Keratinocyte (primary cell): ENCODE data around the gene CCSER1. TPM values are rescaled to one million over a fixed set of nuclear protein-coding genes. Genes with fewer than 3 reads are reported as not detected.

ENCODE experiments used
- DNase-seq: peaks from one replicate; pipeline ENCODE4 v3.0.0-alpha.2; 2011; ENCODE audit warnings: low read depth, missing footprints, low spot score
- FAIRE-seq: peaks from 2 replicates; lab custom pipeline; 2011; peaks lifted over from hg19 to GRCh38; lab: Jason Lieb, UNC
- H2AFZ ChIP-seq: 2 replicates; pipeline ENCODE4 v1.6.0; 2012; ENCODE audit warnings: low read length, control low read depth, inconsistent platforms; ENCODE audit not compliant: control insufficient read depth
- H3K27ac ChIP-seq: 2 replicates; pipeline ENCODE4 v1.5.1; 2011; ENCODE audit warnings: low read length; ENCODE audit not compliant: control insufficient read depth, insufficient read depth
- H3K27me3 ChIP-seq: 3 replicates; pipeline ENCODE4 v1.6.0; 2011; ENCODE audit warnings: low read length; ENCODE audit not compliant: control insufficient read depth, insufficient read depth; ENCODE audit errors: extremely low read depth
- H3K36me3 ChIP-seq, 2 experiments: 2 replicates in 1 of 2; 3 replicates in 1 of 2; pipeline ENCODE4 v1.5.1; 2011; ENCODE audit warnings: low read length in 2 of 2, mild to moderate bottlenecking in 1 of 2; ENCODE audit not compliant: control insufficient read depth in 2 of 2, insufficient read depth in 2 of 2; ENCODE audit errors: extremely low read depth in 1 of 2
- H3K4me1 ChIP-seq: 3 replicates; pipeline ENCODE4 v1.5.1; 2011; ENCODE audit warnings: low read length; ENCODE audit not compliant: control insufficient read depth, insufficient read depth; ENCODE audit errors: extremely low read depth
- H3K4me2 ChIP-seq: 3 replicates; pipeline ENCODE4 v1.6.0; 2011; ENCODE audit warnings: low read depth, low read length; ENCODE audit not compliant: control insufficient read depth, insufficient read depth; ENCODE audit errors: extremely low read depth
- H3K4me3 ChIP-seq, 3 experiments: fragments of 200-600 bp in 1 of 3; sonication (generic) in 1 of 3; 2 replicates in 2 of 3; 3 replicates in 1 of 3; pipeline ENCODE4 v1.5.1; 2011 to 2016; ENCODE audit warnings: low read length in 3 of 3, mild to moderate bottlenecking in 3 of 3, control low read depth in 2 of 3, inconsistent platforms in 1 of 3, low read depth in 1 of 3, mixed read lengths in 1 of 3, mixed run types in 1 of 3, moderate library complexity in 1 of 3; ENCODE audit not compliant: control insufficient read depth in 2 of 3, insufficient read depth in 2 of 3; ENCODE audit errors: extremely low read depth in 1 of 3
- H3K79me2 ChIP-seq: 2 replicates; pipeline ENCODE4 v1.6.0; 2012; ENCODE audit warnings: low read length; ENCODE audit not compliant: control insufficient read depth, insufficient read depth
- H3K9ac ChIP-seq: 3 replicates; pipeline ENCODE4 v1.6.0; 2011; ENCODE audit warnings: low read length; ENCODE audit not compliant: control insufficient read depth, insufficient read depth; ENCODE audit errors: extremely low read depth
- H3K9me1 ChIP-seq: 3 replicates; pipeline ENCODE4 v1.6.0; 2011; ENCODE audit warnings: low read length; ENCODE audit not compliant: control insufficient read depth, insufficient read depth; ENCODE audit errors: extremely low read depth
- H3K9me3 ChIP-seq: 2 replicates; pipeline ENCODE4 v1.5.1; 2012; ENCODE audit warnings: low read depth, low read length; ENCODE audit not compliant: control insufficient read depth
- H4K20me1 ChIP-seq: 3 replicates; pipeline ENCODE4 v1.6.0; 2011; ENCODE audit warnings: low read length; ENCODE audit not compliant: control insufficient read depth, insufficient read depth; ENCODE audit errors: extremely low read depth
- EZH2 ChIP-seq: IDR thresholded peaks from one replicate; pipeline ENCODE4 v1.6.1; 2012; ENCODE audit warnings: inconsistent platforms, mild to moderate bottlenecking, low read length, moderate library complexity
- dilution Hi-C: fragments of 300-500 bp; cut with MboI; formaldehyde crosslinking; loops from one replicate; pipeline ENCODE4 v1.7.0; 2020; ENCODE audit warnings: low sequenced_read_pairs; ENCODE audit not compliant: extremely low pct_ligation_motif_present
- polyA plus RNA-seq, 5 experiments: library from polyadenylated mRNA; depleted of rRNA in 3 of 5; stranded (reverse) in 3 of 5; stranded (forward) in 1 of 5; unstranded in 1 of 5; fragments of >200 nt; gene quantifications; 1 replicate in 1 of 5; 2 replicates in 3 of 5; 3 replicates in 1 of 5; pipeline versions ENCODE4 v1.2.1 to v1.2.3, GENCODE V29; 2011 to 2012; ENCODE audit warnings: missing spikeins in 2 of 5, low read depth in 1 of 5, low replicate concordance in 1 of 5
- TF ChIP-seq, protein P1 (sequence below), 3 experiments: IDR thresholded peaks in 1 of 3; conservative IDR thresholded peaks in 1 of 3; optimal IDR thresholded peaks in 1 of 3; 2 replicates in 2 of 3; 3 replicates in 1 of 3; pipeline versions ENCODE3 to v1.5.1; 2011; ENCODE audit warnings: low read length in 3 of 3, mild to moderate bottlenecking in 3 of 3, moderate library complexity in 2 of 3, control low read depth in 1 of 3, inconsistent platforms in 1 of 3; ENCODE audit not compliant: insufficient read depth in 2 of 3; ENCODE audit errors: extremely low read depth in 1 of 3

Gene CCSER1
- polyA plus RNA-seq, 1 donor (not counting 4 experiments of a cell fraction or from before 2014, with no cell fraction given): 1.2 TPM

DNA sequence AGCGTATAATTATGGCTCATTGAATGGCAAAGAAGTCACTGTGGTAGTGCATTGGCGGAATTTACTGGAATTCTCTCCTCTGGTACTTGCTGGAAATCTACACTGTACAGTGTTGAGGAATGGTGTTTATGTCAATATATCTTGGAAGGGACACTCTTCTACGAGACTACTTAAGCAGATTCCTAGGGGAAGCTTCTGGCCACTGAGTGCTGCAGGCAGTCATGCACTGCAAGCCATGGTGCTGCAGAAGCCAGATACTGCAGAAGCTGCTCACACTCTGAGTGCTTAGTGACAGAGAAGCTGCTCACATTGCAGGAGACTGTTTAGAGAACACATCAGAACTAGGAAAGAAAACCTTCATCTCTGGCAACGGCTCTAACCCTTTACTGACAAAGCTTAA lies 725.0 kb downstream of the CCSER1 start:
- no peak for TF ChIP-seq EZH2
- TF ChIP-seq, protein P1, sequence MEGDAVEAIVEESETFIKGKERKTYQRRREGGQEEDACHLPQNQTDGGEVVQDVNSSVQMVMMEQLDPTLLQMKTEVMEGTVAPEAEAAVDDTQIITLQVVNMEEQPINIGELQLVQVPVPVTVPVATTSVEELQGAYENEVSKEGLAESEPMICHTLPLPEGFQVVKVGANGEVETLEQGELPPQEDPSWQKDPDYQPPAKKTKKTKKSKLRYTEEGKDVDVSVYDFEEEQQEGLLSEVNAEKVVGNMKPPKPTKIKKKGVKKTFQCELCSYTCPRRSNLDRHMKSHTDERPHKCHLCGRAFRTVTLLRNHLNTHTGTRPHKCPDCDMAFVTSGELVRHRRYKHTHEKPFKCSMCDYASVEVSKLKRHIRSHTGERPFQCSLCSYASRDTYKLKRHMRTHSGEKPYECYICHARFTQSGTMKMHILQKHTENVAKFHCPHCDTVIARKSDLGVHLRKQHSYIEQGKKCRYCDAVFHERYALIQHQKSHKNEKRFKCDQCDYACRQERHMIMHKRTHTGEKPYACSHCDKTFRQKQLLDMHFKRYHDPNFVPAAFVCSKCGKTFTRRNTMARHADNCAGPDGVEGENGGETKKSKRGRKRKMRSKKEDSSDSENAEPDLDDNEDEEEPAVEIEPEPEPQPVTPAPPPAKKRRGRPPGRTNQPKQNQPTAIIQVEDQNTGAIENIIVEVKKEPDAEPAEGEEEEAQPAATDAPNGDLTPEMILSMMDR (optimal IDR thresholded peaks at IDR 0.05 in 1 of 3, IDR thresholded peaks at IDR 0.05 in 1 of 3, conservative IDR thresholded peaks at IDR 0.05 in 1 of 3; ENCODE audit: extremely low read depth in 1 of 3, insufficient read depth in 2 of 3, low read length in 3 of 3): no peak
- no peaks in the 10 kb centered on the region for H3K9me3 ChIP-seq
- DNase-seq (no peak), FAIRE-seq (no peak)
- H2AFZ ChIP-seq: no peak overlapping the region
- no peaks in the 10 kb centered on the region for H4K20me1 ChIP-seq
- no peak overlapping the region for H3K9ac ChIP-seq
- no peaks in the 10 kb centered on the region for H3K27me3 ChIP-seq
- H3K9me1 ChIP-seq: no peaks in the 10 kb centered on the region
- no peak overlapping the region for H3K27ac ChIP-seq
- H3K4me2 ChIP-seq: no peak overlapping the region
- H3K4me3 ChIP-seq: no peak overlapping the region
- no peaks in the 10 kb centered on the region for H3K36me3 ChIP-seq
- no peaks in the 10 kb centered on the region for H3K4me1 ChIP-seq
- no peaks in the 10 kb centered on the region for H3K79me2 ChIP-seq
- dilution Hi-C loops: no loop called here

DNA sequence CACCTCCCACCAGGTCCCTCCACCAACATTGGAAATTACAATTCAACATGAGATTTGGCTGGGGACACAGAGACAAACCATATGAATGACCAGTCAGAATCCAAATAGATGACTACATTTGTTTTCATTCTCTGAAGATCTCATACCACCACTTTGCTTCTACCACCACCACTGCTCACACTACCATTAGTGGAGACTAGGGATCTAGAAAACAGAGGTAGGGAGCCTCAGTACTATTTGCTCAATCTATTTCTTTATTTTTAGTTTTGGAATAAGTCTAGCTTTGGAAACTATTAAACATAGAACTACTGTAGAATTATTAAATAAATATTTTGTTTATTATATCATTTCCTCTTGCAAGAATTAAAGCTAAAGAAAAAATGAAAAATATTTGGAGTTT lies 727.9 kb downstream of the CCSER1 start:
- Histone ChIP-seq H3K36me3 (no peaks in the 10 kb centered on the region), H4K20me1 (no peaks in the 10 kb centered on the region), H2AFZ (no peak overlapping the region), H3K9me1 (no peaks in the 10 kb centered on the region), H3K27ac (no peak overlapping the region), H3K4me1 (no peaks in the 10 kb centered on the region), H3K9ac (no peak overlapping the region), H3K79me2 (no peaks in the 10 kb centered on the region), H3K9me3 (no peaks in the 10 kb centered on the region), H3K4me2 (no peak overlapping the region), H3K27me3 (no peaks in the 10 kb centered on the region), H3K4me3 (no peak overlapping the region)
- FAIRE-seq (no peak), DNase-seq (no peak)
- no peak for TF ChIP-seq EZH2
- TF ChIP-seq, protein P1 (optimal IDR thresholded peaks at IDR 0.05 in 1 of 3, IDR thresholded peaks at IDR 0.05 in 1 of 3, conservative IDR thresholded peaks at IDR 0.05 in 1 of 3; ENCODE audit: extremely low read depth in 1 of 3, insufficient read depth in 2 of 3, low read length in 3 of 3): no peak
- dilution Hi-C loops: no loop called here
